HepG2 (cell line): ENCODE measurements around the gene ATP13A3.

Source experiments
- NFE2L2 ChIP-seq: fragments of 150-350 bp; IDR thresholded peaks from 2 replicates; pipeline ENCODE4 v1.6.1; 2014; ENCODE audit warnings: low read length
- POLR2A ChIP-seq, 2 experiments: IDR thresholded peaks; 2 replicates each; pipeline ENCODE4 v1.6.1; 2011; ENCODE audit warnings: low read depth in 2 of 2, low read length in 2 of 2, mild to moderate bottlenecking in 1 of 2, moderate library complexity in 1 of 2; ENCODE audit not compliant: insufficient read depth in 1 of 2
- SIN3A ChIP-seq: IDR thresholded peaks from 2 replicates; pipeline ENCODE4 v1.6.1; 2011; ENCODE audit warnings: low read depth, mild to moderate bottlenecking, control low read depth, low read length, borderline replicate concordance
- TF ChIP-seq, protein P1 (sequence below): sonication (generic); formaldehyde crosslinking; IDR thresholded peaks from 2 replicates; pipeline ENCODE4 v1.5.0; 2020; ENCODE audit warnings: mild to moderate bottlenecking, missing genetic modification reagents, moderate library complexity
- TF ChIP-seq, protein P2 (sequence below), 2 experiments: sonication (generic) in 1 of 2; formaldehyde crosslinking in 1 of 2; IDR thresholded peaks; 2 replicates each; pipeline versions ENCODE4 v1.4.0 to v1.6.1; 2018 to 2020; ENCODE audit warnings: missing genetic modification reagents in 2 of 2, borderline replicate concordance in 1 of 2, low read depth in 1 of 2, mild to moderate bottlenecking in 1 of 2, missing biosample characterization in 1 of 2

- TF ChIP-seq POLR2A (IDR thresholded peaks at IDR 0.05; ENCODE audit: insufficient read depth in 1 of 2, low read depth in 2 of 2, low read length in 2 of 2) (no peak), NFE2L2 (no peak), SIN3A (no peak)
- TF ChIP-seq, protein P1, sequence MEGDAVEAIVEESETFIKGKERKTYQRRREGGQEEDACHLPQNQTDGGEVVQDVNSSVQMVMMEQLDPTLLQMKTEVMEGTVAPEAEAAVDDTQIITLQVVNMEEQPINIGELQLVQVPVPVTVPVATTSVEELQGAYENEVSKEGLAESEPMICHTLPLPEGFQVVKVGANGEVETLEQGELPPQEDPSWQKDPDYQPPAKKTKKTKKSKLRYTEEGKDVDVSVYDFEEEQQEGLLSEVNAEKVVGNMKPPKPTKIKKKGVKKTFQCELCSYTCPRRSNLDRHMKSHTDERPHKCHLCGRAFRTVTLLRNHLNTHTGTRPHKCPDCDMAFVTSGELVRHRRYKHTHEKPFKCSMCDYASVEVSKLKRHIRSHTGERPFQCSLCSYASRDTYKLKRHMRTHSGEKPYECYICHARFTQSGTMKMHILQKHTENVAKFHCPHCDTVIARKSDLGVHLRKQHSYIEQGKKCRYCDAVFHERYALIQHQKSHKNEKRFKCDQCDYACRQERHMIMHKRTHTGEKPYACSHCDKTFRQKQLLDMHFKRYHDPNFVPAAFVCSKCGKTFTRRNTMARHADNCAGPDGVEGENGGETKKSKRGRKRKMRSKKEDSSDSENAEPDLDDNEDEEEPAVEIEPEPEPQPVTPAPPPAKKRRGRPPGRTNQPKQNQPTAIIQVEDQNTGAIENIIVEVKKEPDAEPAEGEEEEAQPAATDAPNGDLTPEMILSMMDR (CRISPR knock-in tag) = no peak
- TF ChIP-seq, protein P2, sequence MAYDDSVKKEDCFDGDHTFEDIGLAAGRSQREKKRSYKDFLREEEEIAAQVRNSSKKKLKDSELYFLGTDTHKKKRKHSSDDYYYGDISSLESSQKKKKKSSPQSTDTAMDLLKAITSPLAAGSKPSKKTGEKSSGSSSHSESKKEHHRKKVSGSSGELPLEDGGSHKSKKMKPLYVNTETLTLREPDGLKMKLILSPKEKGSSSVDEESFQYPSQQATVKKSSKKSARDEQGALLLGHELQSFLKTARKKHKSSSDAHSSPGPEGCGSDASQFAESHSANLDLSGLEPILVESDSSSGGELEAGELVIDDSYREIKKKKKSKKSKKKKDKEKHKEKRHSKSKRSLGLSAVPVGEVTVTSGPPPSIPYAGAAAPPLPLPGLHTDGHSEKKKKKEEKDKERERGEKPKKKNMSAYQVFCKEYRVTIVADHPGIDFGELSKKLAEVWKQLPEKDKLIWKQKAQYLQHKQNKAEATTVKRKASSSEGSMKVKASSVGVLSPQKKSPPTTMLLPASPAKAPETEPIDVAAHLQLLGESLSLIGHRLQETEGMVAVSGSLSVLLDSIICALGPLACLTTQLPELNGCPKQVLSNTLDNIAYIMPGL (CRISPR knock-in tag; IDR thresholded peaks at IDR 0.05; ENCODE audit: borderline replicate concordance in 1 of 2, low read depth in 1 of 2) = no peak
Observed at GRCh38 chr3:194505791-194506415, 19.1 kb upstream of the ATP13A3 start.
